Gastroesophageal sphincter (tissue), 3 donors: Measurements from ENCODE around the gene TNNI3K.

ENCODE experiments used
- POLR2AphosphoS5 ChIP-seq: sonication (generic); formaldehyde crosslinking; IDR thresholded peaks from one replicate; pipeline ENCODE4 v1.6.1; 2017; ENCODE audit warnings: antibody characterized with exemption
- TF ChIP-seq, protein P1 (sequence below), 4 experiments: fragments of 200-600 bp in 2 of 4; fragments of 450-650 bp in 2 of 4; sonication (generic) in 1 of 4; IDR thresholded peaks; one replicate each; pipeline ENCODE4 v1.5.1; 2017 to 2019; ENCODE audit warnings: antibody characterized with exemption in 4 of 4, mild to moderate bottlenecking in 2 of 4, moderate library complexity in 2 of 4

- TF ChIP-seq, protein P1, sequence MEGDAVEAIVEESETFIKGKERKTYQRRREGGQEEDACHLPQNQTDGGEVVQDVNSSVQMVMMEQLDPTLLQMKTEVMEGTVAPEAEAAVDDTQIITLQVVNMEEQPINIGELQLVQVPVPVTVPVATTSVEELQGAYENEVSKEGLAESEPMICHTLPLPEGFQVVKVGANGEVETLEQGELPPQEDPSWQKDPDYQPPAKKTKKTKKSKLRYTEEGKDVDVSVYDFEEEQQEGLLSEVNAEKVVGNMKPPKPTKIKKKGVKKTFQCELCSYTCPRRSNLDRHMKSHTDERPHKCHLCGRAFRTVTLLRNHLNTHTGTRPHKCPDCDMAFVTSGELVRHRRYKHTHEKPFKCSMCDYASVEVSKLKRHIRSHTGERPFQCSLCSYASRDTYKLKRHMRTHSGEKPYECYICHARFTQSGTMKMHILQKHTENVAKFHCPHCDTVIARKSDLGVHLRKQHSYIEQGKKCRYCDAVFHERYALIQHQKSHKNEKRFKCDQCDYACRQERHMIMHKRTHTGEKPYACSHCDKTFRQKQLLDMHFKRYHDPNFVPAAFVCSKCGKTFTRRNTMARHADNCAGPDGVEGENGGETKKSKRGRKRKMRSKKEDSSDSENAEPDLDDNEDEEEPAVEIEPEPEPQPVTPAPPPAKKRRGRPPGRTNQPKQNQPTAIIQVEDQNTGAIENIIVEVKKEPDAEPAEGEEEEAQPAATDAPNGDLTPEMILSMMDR (IDR thresholded peaks at IDR 0.05) = no peak
- TF ChIP-seq POLR2AphosphoS5 = no peak
These were observed 351.2 kb downstream of the TNNI3K start for GRCh38 chr1:74586253-74586897.
